Aorta (tissue), 5 donors: ENCODE results near the gene ZMIZ1. TPM values are rescaled to one million over a fixed set of nuclear protein-coding genes. Genes with fewer than 3 reads are reported as not detected.

Source experiments
- ATAC-seq: fragments of 200-7000 bp; cut with Tn5 transposase; one replicate; pipeline ENCODE4 v1.9.1; 2022; ENCODE audit warnings: moderate library complexity; ENCODE audit not compliant: low FRiP score
- DNase-seq, 2 donors: peaks; one replicate each; pipeline ENCODE4 v3.0.0-alpha.2; 2020
- H3K27ac ChIP-seq, 2 donors: one replicate each; pipeline ENCODE4 v1.5.1; 2013; ENCODE audit warnings: low read length in 2 of 2, mild to moderate bottlenecking in 2 of 2, moderate library complexity in 2 of 2, control low read depth in 1 of 2, inconsistent platforms in 1 of 2, low read depth in 1 of 2
- H3K27me3 ChIP-seq, 2 donors: one replicate each; pipeline ENCODE4 v1.6.1; 2013; ENCODE audit warnings: control low read depth in 1 of 2, low read length in 1 of 2, mild to moderate bottlenecking in 1 of 2, moderate library complexity in 1 of 2; ENCODE audit not compliant: insufficient read depth in 2 of 2, control insufficient read depth in 1 of 2
- H3K36me3 ChIP-seq, 2 donors: one replicate each; pipeline ENCODE4 v1.6.1; 2013; ENCODE audit warnings: control low read depth in 1 of 2, low read length in 1 of 2, mild to moderate bottlenecking in 1 of 2; ENCODE audit not compliant: insufficient read depth in 2 of 2, control insufficient read depth in 1 of 2
- H3K4me1 ChIP-seq, 2 donors: one replicate each; pipeline ENCODE4 v1.6.1; 2013; ENCODE audit warnings: low read length in 2 of 2, control low read depth in 1 of 2, mild to moderate bottlenecking in 1 of 2, moderate library complexity in 1 of 2; ENCODE audit not compliant: insufficient read depth in 2 of 2, control insufficient read depth in 1 of 2
- H3K4me3 ChIP-seq, 2 donors: one replicate each; pipeline ENCODE4 v1.5.1; 2013; ENCODE audit warnings: low read length in 2 of 2, control low read depth in 1 of 2, mild to moderate bottlenecking in 1 of 2
- H3K9me3 ChIP-seq: one replicate; pipeline ENCODE4 v1.6.1; 2013; ENCODE audit warnings: mild to moderate bottlenecking, low read length; ENCODE audit not compliant: control insufficient read depth
- WGBS, 2 donors: extraction: QIAGEN DNeasy Blood & Tissue Kit; methylation state at CpG; one replicate each; pipeline ENCODE4 v1.1.7; 2013; 5-methylcytosine and 5-hydroxymethylcytosine counted together
- intact Hi-C, 2 donors: fragments of 100-400 bp; cut with DNase I; formaldehyde crosslinking; loops; one replicate each; pipeline versions ENCODE4 v1.14.2 to v1.15.0; 2022
- polyA plus RNA-seq, 2 donors: library from polyadenylated mRNA; stranded (reverse); fragments of 200-250 nt; gene quantifications; one replicate each; pipeline ENCODE4 v1.2.3, GENCODE V29; 2013
- total RNA-seq, 2 donors: library from RNA; stranded (reverse); fragmentation: NEBNext Ultra II Directional; extraction: Animal tissue kit (Norgen Biotek cat#: 25700); gene quantifications; one replicate each; pipeline ENCODE4 v1.2.1, GENCODE V29; 2021
- donor health status: healthy with polysubstance abuse.
- donor health status: Bipolar disorder and iron deficiency.
- donor health status: DM: no; HTN: no; CAD: no.
- donor health status: DM: no; HTN: no; CAD: no.
- donor health status: DM: yes; HTN: yes; CAD: no.

Gene ZMIZ1
- total and polyA plus RNA-seq, 4 donors = 7.8 to 84.1 (median 28.2) TPM

DNA sequence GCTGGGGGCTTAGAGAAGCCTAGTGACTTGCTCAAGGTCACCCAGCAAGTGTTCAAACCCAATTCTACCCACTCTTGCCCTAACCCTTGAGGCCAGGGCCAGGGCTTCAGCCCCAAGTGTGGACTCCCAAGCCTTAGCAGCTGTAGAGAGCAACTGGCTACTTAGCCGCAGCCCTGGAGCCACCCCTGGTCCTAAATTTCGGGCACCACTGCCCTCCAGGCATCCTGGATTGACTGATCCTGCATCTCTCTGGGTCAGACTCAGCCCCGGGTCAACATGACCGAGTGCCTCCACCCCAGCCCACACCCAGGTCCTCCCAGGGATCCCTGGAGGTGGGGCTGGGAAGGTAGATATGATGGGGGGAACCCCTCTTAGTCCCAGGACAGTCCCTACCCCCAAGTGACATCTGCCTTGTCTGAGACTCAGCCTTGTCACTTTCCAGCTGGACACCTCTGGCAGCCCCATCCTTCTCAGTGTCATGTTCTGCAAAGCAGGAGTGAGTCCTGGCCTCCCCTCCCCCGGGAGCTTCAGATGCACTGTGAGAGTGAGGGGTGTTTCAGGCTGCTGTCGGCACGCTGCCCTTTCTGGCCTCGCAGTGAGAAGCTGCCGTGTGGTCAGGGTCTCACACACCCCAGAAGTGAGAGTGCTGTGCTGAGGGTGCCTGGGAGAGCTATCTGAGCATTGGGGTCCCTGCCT lies 89.8 kb downstream of the ZMIZ1 start:
- ATAC-seq = no peak
- intact Hi-C loops = no loop called here

DNA sequence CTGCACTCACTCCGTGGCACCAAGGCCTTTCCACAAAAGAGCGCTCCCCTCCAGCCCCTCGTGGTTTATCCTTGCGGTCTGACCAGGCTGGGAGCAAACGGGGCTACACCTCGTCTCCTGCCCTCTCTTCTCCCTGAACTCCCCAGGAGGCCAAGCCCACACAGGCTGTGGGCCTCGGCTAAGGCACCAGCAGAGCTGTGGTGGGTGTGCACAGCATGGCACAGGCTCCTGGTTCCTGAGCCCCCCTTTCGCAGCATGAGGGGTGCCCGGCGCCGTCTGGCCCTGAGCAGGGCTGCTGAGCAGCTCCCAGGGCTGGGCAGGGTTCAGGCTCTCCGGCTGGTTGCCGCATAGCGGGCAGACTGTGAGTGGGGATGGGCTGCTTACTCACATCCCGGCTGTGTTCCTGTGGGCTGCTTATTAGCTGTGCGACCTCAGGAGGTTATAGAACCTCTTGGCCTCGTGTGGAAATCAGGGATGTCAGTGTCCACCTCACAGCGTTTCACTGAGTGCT lies 90.4 kb downstream of the ZMIZ1 start:
- Histone ChIP-seq H3K36me3 (no peaks in the 10 kb centered on the region), H3K9me3 (no peaks in the 10 kb centered on the region), H3K27me3 (no peaks in the 10 kb centered on the region), H3K4me3 (no peak overlapping the region), H3K4me1 (no peaks in the 10 kb centered on the region), H3K27ac (peak overlapping the region in 1 of 2 donors; percentile 92)
- ATAC-seq (peak; percentile 56), DNase-seq (peak; percentile 83 to 89)
- WGBS, 2 donors = 19 to 24% methylated on average over 17 to 18 of the region's 18 CpGs
- intact Hi-C loops = no loop called here

More for the DNA sequence above, 89.8 kb downstream of the ZMIZ1 start:
- 81 to 87% methylated on average over 9 of the region's 9 CpGs for WGBS, 2 donors
- Histone ChIP-seq H3K36me3 (no peaks in the 10 kb centered on the region), H3K27ac (peak overlapping the region in 1 of 2 donors; percentile 92), H3K9me3 (no peaks in the 10 kb centered on the region), H3K27me3 (no peaks in the 10 kb centered on the region), H3K4me3 (no peak overlapping the region), H3K4me1 (peaks cover 0 to under 1% of the 10 kb centered on the region in 2 donors)
- DNase-seq = no peak

DNA sequence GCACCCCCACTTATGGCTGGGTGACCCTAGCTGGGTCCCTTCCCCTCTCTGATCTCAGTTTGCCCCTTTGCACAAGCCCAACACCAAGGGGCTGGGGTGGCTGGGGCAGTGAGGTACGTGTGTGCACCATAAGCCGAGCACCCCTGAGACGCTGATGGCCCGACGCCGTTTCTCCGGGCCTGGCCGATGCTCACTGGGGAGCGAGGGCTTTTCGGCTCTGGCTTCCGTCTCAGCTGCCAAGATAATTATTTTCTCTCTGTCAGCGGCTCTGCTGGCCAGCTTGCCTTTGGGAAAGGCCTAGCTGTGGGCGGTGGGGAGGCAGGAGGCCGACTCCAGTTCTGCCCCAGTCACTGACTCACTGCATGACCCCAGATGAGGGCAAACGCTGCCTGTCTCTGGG lies 91.0 kb downstream of the ZMIZ1 start:
- ATAC-seq = peak; percentile 67
- intact Hi-C loops = no loop called here
- 7 to 9% methylated on average over 15 of the region's 15 CpGs for WGBS, 2 donors
- Histone ChIP-seq H3K27ac (peak overlapping the region in 1 of 2 donors; percentile 92), H3K4me1 (no peaks in the 10 kb centered on the region), H3K27me3 (no peaks in the 10 kb centered on the region), H3K9me3 (no peaks in the 10 kb centered on the region), H3K4me3 (no peak overlapping the region), H3K36me3 (no peaks in the 10 kb centered on the region)
- DNase-seq = peak; percentile 88 to 91

DNA sequence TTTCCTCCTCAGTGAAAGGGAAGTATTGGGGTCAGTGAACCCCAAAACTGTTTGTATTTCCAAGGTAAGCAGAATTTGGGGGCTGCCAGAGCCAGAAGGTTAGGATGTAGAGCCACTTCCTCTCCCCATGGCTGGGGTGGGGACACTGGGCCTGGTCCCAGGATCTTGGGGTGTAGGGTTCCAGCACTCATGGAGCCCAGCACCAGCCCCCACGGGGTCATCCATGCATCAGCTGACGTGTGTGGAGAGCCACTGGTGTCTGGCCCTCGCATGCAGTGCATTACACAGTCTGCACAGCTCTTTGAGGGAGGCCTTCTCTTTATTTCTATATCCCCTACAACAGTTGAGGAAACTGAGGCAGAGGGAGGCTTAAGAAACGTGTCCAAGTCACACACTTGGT lies 91.4 kb downstream of the ZMIZ1 start:
- Histone ChIP-seq H3K27ac (peak overlapping the region in 1 of 2 donors; percentile 82), H3K9me3 (no peaks in the 10 kb centered on the region), H3K4me1 (no peaks in the 10 kb centered on the region), H3K4me3 (no peak overlapping the region), H3K27me3 (no peaks in the 10 kb centered on the region), H3K36me3 (no peaks in the 10 kb centered on the region)
- DNase-seq (no peak), ATAC-seq (no peak)
- WGBS, 2 donors = 30 to 33% methylated on average over 4 of the region's 4 CpGs
- intact Hi-C loops = no loop called here

DNA sequence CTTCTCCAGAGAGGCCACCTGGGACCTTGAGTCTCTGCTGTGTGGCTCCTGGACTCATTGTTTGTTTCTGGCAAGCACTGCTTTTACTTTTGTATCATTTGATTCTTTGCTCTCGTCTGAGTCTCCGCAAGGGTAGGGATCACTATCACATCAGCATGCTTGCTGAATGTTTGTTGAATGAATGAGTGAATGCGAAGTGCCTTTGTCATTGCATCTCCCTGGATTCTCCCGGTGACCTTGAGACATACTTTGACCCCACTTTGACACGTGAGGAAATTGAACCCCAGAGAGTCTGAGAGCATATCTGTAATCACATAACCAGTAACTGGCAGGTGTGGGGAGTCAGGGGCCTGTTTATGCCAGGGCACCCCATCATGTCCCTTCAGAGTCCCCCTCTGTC lies 92.8 kb downstream of the ZMIZ1 start:
- ATAC-seq = no peak

DNA sequence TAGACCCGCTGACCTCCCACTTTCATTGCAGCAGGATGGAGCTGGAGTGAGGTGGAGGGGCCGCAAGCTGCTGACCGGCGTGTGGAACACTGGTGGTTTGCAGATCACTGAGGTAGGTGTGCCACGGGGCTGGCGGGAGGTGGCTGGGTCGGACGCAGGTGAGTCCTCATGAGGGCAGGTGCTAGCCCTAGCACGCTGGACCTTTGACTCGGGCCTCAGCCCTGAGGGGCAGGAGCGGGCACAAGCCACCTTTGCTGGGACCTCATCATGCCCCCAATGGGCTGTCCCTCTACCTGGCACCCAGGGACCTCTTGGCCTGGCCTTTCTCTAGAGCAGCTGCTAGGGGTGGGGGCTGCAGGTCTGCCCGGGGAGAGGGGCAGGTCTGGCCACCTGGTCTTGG lies 93.3 kb downstream of the ZMIZ1 start:
- no peaks in the 10 kb centered on the region for H3K9me3 ChIP-seq
- intact Hi-C loops = no loop called here
- H3K27me3 ChIP-seq = no peaks in the 10 kb centered on the region
- DNase-seq = no peak
- H3K4me3 ChIP-seq = no peak overlapping the region
- no peak for ATAC-seq
- H3K36me3 ChIP-seq = no peaks in the 10 kb centered on the region
- WGBS, 2 donors = 94 to 95% methylated on average over 12 of the region's 12 CpGs
- H3K27ac ChIP-seq = no peak overlapping the region
- no peaks in the 10 kb centered on the region for H3K4me1 ChIP-seq

More for the DNA sequence above, 92.8 kb downstream of the ZMIZ1 start:
- 71 to 76% methylated on average over 5 of the region's 5 CpGs for WGBS, 2 donors
- intact Hi-C loops = no loop called here
- H3K27ac ChIP-seq = no peak overlapping the region
- no peaks in the 10 kb centered on the region for H3K27me3 ChIP-seq
- H3K4me1 ChIP-seq = no peaks in the 10 kb centered on the region
- DNase-seq = no peak
- no peaks in the 10 kb centered on the region for H3K36me3 ChIP-seq
- H3K4me3 ChIP-seq = no peak overlapping the region
- H3K9me3 ChIP-seq = no peaks in the 10 kb centered on the region

DNA sequence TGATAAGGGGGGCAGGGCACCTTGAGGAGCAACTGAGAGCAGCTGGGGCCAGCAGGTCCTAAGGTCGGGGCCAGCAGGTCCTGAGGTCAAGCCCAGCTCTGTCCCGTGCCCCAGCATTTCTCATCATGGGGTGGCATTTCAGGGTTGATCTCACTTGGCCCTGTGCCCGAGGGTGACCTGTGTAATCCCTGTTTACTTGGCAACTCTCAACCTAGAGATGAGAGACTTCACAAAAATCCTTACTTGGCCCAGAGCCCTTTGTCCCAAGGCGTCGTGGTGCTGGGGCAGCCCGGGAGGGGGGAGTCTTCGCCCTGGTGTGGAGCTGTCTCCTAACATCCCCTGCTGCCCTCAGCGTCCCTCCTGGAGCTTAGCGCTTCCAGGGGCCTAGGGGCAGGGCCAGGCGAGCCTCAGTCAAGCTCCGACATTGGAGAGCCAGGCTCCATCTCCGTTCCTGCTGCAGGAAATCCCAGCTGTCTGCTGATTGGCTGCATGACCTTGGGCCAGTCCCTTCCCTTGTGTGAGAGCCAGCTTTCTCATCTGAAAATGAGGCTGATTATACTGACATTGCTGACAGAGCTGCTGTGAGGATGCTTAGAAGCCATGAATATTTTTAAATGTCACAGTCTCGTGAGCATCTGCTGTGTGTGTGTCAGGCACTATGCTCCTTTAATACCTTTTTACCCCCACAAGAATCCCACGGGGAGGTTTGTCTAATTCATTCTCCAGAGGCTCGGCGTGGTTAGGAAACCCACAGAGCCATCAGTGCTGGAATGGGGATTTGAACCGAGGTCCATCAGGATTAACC lies 94.3 kb downstream of the ZMIZ1 start:
- ATAC-seq = no peak
- H3K27ac ChIP-seq = no peak overlapping the region
- H3K9me3 ChIP-seq = no peaks in the 10 kb centered on the region
- intact Hi-C loops = no loop called here
- no peak for DNase-seq
- 66% methylated on average over 17 of the region's 17 CpGs for WGBS, 2 donors
- H3K36me3 ChIP-seq = no peaks in the 10 kb centered on the region
- no peaks in the 10 kb centered on the region for H3K27me3 ChIP-seq
- H3K4me3 ChIP-seq = no peak overlapping the region
- no peaks in the 10 kb centered on the region for H3K4me1 ChIP-seq

DNA sequence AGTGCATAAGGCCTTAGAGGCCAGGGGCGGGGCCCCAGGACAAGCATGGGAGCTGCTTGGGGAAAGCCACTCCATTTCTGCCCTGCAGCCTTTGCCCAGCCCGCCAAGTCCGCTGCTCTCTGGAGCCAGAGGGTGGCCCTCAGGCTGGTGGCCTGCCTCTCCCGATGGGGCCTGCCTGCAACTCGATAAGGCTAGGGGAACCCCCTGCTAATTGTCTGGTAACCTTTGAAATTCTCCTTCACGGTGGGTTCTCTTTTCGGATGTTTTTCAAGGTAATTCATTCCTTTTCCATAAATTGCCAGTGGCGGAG lies 94.9 kb downstream of the ZMIZ1 start:
- Histone ChIP-seq H3K27me3 (no peaks in the 10 kb centered on the region), H3K36me3 (no peaks in the 10 kb centered on the region), H3K9me3 (no peaks in the 10 kb centered on the region), H3K27ac (no peak overlapping the region), H3K4me1 (no peaks in the 10 kb centered on the region), H3K4me3 (no peak overlapping the region)
- WGBS, 2 donors = 93 to 94% methylated on average over 8 of the region's 8 CpGs
- DNase-seq (no peak), ATAC-seq (no peak)
- intact Hi-C loops = no loop called here

DNA sequence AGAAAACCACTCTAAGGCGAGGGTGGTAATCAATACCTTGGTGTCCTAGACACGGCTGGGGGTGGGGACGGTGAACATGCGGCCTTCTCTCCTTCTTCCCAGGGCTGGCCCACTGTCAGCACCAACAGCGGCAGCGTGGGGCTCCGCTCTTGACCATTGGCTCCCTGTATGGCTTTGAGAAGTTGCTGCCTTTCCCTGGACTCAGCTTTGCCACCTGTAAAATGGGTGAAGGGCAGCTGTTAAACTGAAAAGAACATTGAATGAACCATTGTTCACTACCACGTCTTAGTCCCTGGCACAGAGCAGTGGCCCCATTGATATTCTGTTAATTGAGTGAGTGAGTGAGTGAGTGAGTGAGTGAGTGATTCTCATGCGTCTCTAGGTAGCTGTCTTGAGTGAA lies 95.3 kb downstream of the ZMIZ1 start:
- WGBS, 2 donors = 93 to 96% methylated on average over 9 of the region's 9 CpGs
- no peaks in the 10 kb centered on the region for H3K9me3 ChIP-seq
- H3K27me3 ChIP-seq = no peaks in the 10 kb centered on the region
- intact Hi-C loops = no loop called here
- ATAC-seq = no peak
- H3K27ac ChIP-seq = no peak overlapping the region
- no peaks in the 10 kb centered on the region for H3K36me3 ChIP-seq
- H3K4me3 ChIP-seq = no peak overlapping the region
- DNase-seq = no peak
- no peaks in the 10 kb centered on the region for H3K4me1 ChIP-seq
